Bronchial epithelial cell (primary cell): ENCODE data around the gene RFX8. TPM values are rescaled to one million over a fixed set of nuclear protein-coding genes. Genes with fewer than 3 reads are reported as not detected.

Source experiments
- DNase-seq: peaks from one replicate; pipeline ENCODE4 v3.0.0-alpha.2; 2010; ENCODE audit warnings: low read depth
- FAIRE-seq: peaks from 2 replicates; lab custom pipeline; 2011; peaks lifted over from hg19 to GRCh38; lab: Jason Lieb, UNC
- H3K27me3 ChIP-seq: 2 replicates; pipeline ENCODE4 v1.5.1; 2011; ENCODE audit warnings: low read length; ENCODE audit not compliant: control insufficient read depth, insufficient read depth
- H3K36me3 ChIP-seq: 2 replicates; pipeline ENCODE4 v1.5.1; 2011; ENCODE audit warnings: low read length; ENCODE audit not compliant: control insufficient read depth, insufficient read depth
- H3K4me3 ChIP-seq: 2 replicates; pipeline ENCODE4 v1.5.1; 2011; ENCODE audit warnings: mild to moderate bottlenecking, low read depth, low read length, control low read depth
- CTCF ChIP-seq: IDR thresholded peaks from 2 replicates; pipeline ENCODE4 v1.5.1; 2011; ENCODE audit warnings: mild to moderate bottlenecking, moderate library complexity, low read length, control low read depth, inconsistent platforms; ENCODE audit not compliant: insufficient read depth, severe bottlenecking
- total RNA-seq: library from RNA; depleted of rRNA; stranded (reverse); fragments of >200 nt; gene quantifications from 2 replicates; pipeline ENCODE4 v1.2.1, GENCODE V29; 2014

Gene RFX8
- total RNA-seq, 1 donor from 2014 or later: not detected

- Histone ChIP-seq H3K36me3 (no peaks in the 10 kb centered on the region), H3K27me3 (no peaks in the 10 kb centered on the region), H3K4me3 (no peak overlapping the region)
- no peak for DNase-seq
- no peak for FAIRE-seq
- TF ChIP-seq CTCF: no peak
These were observed 71.2 kb downstream of the RFX8 start for GRCh38 chr2:101403745-101404144.

GRCh38 chr2:101402630-101403029, 72.3 kb downstream of the RFX8 start:
- DNase-seq (no peak), FAIRE-seq (no peak)
- H3K4me3 ChIP-seq: no peak overlapping the region
- no peak for TF ChIP-seq CTCF
- no peaks in the 10 kb centered on the region for H3K36me3 ChIP-seq
- no peaks in the 10 kb centered on the region for H3K27me3 ChIP-seq

GRCh38 chr2:101401906-101402305, 73.0 kb downstream of the RFX8 start:
- Histone ChIP-seq H3K27me3 (no peaks in the 10 kb centered on the region), H3K36me3 (no peaks in the 10 kb centered on the region), H3K4me3 (no peak overlapping the region)
- FAIRE-seq (no peak), DNase-seq (no peak)
- TF ChIP-seq CTCF: no peak

GRCh38 chr2:101401326-101401665, 73.6 kb downstream of the RFX8 start:
- no peak for TF ChIP-seq CTCF
- Histone ChIP-seq H3K36me3 (no peaks in the 10 kb centered on the region), H3K4me3 (no peak overlapping the region), H3K27me3 (no peaks in the 10 kb centered on the region)
- FAIRE-seq: no peak
- no peak for DNase-seq

- no peak for FAIRE-seq
- no peak for DNase-seq
- H3K27me3 ChIP-seq: no peaks in the 10 kb centered on the region
- no peak for TF ChIP-seq CTCF
- H3K36me3 ChIP-seq: no peaks in the 10 kb centered on the region
- no peak overlapping the region for H3K4me3 ChIP-seq
These were observed 74.2 kb downstream of the RFX8 start for GRCh38 chr2:101400506-101401325.

GRCh38 chr2:101400048-101400447, 74.9 kb downstream of the RFX8 start:
- Histone ChIP-seq H3K36me3 (no peaks in the 10 kb centered on the region), H3K4me3 (no peak overlapping the region), H3K27me3 (no peaks in the 10 kb centered on the region)
- DNase-seq (peak; percentile 83), FAIRE-seq (no peak)
- TF ChIP-seq CTCF: no peak
